ENCODE measurements around the gene HS3ST5.
"Not testable (repeated sequence)": the region's sequence is repeated elsewhere in the genome, so short reads cannot be mapped to it uniquely, and the experiment has no call there.

The HS3ST5 gene

GRCh38 chr6:114181664-114182063, 161.2 kb downstream of the HS3ST5 start:
- no peak for DNase-seq

GRCh38 chr6:114179411-114179810, 163.4 kb downstream of the HS3ST5 start:
- DNase-seq = no peak

GRCh38 chr6:114176726-114177125, 166.1 kb downstream of the HS3ST5 start:
- no peak for DNase-seq

GRCh38 chr6:114172576-114173260, 170.1 kb downstream of the HS3ST5 start:
- no peak for DNase-seq

- no peak for DNase-seq
Observed at GRCh38 chr6:114171473-114171872, 171.3 kb downstream of the HS3ST5 start.

GRCh38 chr6:114170958-114171387, 171.8 kb downstream of the HS3ST5 start:
- DNase-seq = no peak

- DNase-seq = no peak
Observed at GRCh38 chr6:114170372-114170771, 172.5 kb downstream of the HS3ST5 start.

GRCh38 chr6:114169763-114170162, 173.1 kb downstream of the HS3ST5 start:
- DNase-seq = no peak

- no peak for DNase-seq
Observed at GRCh38 chr6:114167583-114168576, 174.9 kb downstream of the HS3ST5 start.

- no peak for DNase-seq
Observed at GRCh38 chr6:114164207-114164606, 178.6 kb downstream of the HS3ST5 start.

- DNase-seq = no peak
Observed at GRCh38 chr6:114162691-114163347, 180.0 kb downstream of the HS3ST5 start.

- no peak for DNase-seq
Observed at GRCh38 chr6:114160881-114161280, 181.9 kb downstream of the HS3ST5 start.

GRCh38 chr6:114159727-114160126, 183.1 kb downstream of the HS3ST5 start:
- DNase-seq = no peak

- no peak for DNase-seq
Observed at GRCh38 chr6:114158838-114159694, 183.8 kb downstream of the HS3ST5 start.

- DNase-seq = no peak
Observed at GRCh38 chr6:114158411-114158810, 184.4 kb downstream of the HS3ST5 start.

- DNase-seq = no peak
Observed at GRCh38 chr6:114157848-114158247, 185.0 kb downstream of the HS3ST5 start.

- DNase-seq = no peak
Observed at GRCh38 chr6:114155763-114156162, 187.1 kb downstream of the HS3ST5 start.

GRCh38 chr6:114154812-114155211, 188.0 kb downstream of the HS3ST5 start:
- DNase-seq = no peak

- DNase-seq = no peak
Observed at GRCh38 chr6:114153448-114153847, 189.4 kb downstream of the HS3ST5 start.

GRCh38 chr6:114151064-114151690, 191.6 kb downstream of the HS3ST5 start:
- no peak for DNase-seq

GRCh38 chr6:114149182-114149581, 193.6 kb downstream of the HS3ST5 start:
- DNase-seq = not testable (repeated sequence)
